Stimulated activated CD8-positive, alpha-beta memory T cell treated with anti-CD3 and anti-CD28 coated beads, Interleukin-2, amount 100 ng/mL, for 48 hours (primary cell): ENCODE measurements around the gene APBB2.
"Not testable (repeated sequence)": the region's sequence is repeated elsewhere in the genome, so short reads cannot be mapped to it uniquely, and the experiment has no call there.

Experiments used
- DNase-seq, 2 donors: peaks; one replicate each; pipeline ENCODE4 v3.0.0-alpha.2; 2020; ENCODE audit warnings: low read depth in 2 of 2

The APBB2 gene

DNA sequence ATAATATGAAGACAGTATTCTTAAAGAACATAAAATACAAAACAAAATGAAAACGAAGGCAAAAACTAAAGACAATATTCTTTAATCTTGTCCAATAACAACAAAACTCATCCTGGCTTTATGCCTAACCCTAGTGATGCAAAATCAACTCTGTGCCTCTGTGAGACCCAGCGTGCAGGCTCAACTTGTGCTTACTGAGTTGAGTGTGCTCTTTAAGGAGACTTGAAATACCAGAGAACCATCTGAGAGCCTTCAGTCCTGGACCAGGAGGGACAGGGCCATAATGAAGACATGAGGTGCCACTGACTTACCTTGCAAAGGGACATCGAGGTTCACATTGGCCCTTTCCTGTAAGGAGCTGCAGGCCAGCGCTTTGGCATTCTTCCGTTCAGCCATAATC, 387.5 kb downstream of the APBB2 start:
- DNase-seq: no peak

DNA sequence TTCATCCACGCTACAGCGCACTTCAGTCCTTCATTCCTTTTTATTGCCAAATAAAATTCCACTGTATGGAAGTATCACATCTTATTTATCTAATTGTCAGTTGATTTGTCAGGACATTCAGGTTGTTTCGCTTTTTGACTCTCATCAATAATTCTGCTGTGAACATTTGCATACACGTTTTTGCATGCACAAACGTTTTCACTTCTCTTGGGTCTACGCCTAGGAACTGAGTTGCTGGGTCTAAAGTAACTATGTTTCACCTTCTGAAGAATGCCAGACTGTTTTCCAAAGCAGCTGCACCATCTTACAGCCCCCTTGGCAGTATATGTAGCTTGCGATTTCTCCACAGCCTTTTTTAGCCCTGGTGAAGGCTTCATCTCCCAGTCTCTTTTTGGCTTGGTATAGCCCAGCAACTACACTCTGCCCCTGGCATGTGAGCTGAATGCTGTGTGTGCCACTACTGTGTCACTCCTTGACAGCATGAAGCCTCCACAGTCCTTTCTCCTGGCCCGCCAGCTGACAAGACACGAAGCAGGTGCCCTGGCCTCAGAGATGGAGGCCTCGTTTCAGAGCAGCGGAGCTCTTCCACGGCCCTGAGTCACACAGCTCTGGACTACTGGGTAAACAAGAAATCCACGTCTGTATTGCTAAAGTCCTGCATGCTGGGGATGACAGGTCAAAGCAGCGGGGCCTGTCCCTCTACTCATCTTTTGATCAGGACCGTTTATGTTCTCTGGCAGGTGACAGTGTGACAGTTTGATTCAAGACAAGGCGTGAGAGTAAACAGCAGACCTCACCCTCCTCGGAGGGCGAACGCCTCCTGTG, 389.1 kb downstream of the APBB2 start:
- no peak for DNase-seq

DNA sequence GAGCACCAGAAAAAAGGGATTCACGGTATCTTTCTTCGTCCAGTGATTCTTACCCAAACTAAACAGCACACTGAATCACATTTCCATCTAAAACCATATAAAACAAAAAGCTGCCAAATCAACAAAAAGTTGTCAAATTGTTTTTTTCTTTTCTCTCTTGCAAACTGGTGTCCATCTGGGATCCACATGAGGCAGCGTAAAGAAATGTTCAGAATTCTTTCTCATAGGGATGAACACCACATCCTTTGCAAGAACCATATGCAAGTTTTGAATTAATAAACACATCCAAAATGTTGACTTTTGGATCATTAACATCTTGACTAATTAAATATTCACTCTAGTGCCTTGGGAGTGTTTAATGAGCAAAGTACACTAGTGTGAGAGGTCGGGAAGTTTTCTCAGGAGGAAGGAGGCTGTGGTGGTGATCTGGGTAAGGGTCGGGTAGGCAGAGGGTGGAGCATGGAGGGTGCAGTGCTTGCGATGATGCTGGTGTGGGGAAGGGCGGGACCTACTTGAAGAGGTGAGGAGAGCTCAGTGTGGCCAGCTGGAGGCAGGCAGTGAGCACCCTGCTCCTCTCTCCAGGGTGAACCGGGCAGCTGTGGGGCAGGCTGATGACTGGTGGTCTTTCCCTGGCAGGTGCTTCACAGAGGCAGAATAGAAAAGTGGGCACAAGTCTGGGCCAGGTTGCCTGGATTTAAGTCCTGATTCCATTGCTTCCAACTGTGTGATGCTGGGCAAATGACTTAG, 391.7 kb downstream of the APBB2 start:
- no peak for DNase-seq

DNA sequence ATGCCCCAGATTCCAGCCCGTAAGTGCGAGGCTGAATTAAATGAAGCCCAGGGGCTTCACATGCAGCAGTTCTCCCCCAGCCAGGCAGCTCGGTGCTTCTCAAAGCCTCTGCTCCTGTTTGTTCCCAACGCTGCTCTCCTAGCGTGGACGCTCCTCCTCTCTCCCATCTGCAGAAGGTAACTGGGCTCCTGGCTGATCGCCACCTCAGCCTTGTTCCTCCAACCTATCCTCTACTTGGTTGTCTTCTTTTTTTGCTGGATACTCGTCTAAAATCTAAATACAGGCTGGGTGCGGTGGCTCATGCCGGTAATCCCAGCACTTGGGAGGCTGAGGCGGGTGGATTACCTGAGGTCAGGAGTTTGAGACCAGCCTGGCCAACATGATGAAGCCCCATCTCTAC, 394.2 kb downstream of the APBB2 start:
- DNase-seq: no peak

DNA sequence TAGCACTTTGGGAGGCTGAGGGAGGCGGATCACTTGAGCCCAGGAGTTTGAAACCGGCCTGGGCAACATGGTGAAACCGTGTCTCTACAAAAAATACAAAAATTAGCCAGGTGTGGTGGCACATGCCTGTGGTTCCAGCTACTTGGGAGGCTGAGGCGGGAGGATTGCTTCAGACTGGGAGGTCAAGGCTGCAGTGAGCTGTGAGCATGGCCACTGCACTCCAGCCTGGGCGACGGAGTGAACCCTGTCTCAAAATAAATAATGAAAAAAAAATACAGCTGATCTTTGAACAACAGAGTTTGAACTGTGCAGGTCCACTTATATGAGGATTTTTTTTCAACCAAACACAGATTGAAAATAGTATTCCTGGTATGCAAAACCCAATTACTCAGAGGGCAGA, 397.2 kb downstream of the APBB2 start:
- DNase-seq: not testable (repeated sequence)

DNA sequence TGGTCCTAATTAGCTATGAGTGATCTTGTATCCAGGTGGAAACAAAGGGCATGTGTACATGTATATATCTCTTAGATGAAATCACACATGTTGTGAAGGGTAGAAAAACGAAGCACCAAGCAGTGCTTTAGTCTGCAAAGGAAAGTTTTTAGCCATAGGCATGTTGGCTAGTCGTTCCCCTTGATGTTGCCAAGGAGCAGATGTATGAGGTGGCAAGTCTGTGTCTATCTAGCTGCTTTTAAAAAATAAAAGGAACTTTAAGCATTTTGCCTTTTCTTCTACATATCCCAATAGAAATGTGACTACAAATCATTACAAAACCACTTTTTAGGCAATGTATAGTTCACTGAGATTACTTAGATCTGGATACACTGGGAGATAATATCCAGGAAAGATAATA, 401.5 kb downstream of the APBB2 start:
- DNase-seq: no peak

DNA sequence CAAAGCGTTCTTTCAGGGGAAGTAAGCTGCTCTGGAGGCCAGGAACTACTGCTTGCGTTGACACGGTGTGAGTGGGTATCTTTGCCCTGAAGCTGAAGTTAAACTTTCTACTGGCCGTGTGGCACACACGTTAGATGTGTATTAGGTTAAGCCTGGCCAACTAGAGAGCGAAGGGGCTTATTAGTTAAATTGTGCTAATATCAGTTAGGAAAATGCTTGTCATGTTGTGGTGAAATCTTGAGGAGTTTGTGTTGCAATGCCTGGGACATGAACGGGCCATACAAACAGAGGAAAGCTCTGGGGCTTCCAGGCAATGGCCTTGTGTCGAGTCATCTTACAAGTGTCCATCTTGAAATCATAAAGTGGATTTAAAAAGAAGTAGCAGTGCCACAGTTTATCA, 402.0 kb downstream of the APBB2 start:
- no peak for DNase-seq

DNA sequence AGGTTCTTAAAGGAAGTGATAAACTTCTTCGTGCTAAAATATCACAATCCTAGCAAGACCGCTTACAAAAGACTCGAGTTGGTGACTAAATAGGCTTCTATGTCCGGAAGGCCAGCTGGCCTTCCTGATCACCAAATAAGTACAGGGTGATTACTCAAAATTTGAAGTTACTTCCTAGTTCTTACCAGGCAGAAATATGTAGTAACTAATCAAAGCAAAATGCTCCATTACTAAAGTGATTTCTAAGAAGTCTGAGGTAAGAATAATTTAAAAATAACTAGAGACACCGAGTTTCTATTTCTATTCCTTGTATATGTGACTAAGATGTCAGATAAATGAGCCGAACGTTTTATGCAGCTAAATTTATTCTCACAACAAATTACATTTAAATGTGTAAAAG, 402.4 kb downstream of the APBB2 start:
- no peak for DNase-seq

DNA sequence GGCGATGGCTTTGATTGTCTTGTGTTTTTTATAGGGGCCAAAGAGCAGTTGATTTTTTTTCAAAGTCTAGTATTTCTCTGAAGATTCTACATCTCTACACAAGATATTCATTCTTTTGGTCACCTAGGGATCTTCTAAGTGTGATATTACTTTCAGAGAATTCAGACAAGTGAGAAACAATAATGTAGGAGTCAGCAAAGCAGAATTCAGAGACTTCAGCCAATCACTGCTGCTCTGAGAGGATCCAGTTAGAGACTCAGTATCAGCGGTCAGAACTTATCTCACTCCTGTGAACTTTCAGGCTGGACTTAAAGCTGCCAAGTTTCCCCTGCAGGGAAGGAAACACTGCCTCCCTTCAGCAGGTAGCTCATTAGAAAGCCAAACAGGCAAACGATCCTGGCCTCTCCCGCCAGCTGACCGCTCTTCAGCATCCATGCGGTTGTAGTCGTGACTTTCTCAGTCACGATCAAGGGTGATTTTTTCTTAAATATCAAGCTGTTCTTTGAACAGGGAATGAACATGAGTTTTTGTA, 405.4 kb downstream of the APBB2 start:
- DNase-seq: no peak

DNA sequence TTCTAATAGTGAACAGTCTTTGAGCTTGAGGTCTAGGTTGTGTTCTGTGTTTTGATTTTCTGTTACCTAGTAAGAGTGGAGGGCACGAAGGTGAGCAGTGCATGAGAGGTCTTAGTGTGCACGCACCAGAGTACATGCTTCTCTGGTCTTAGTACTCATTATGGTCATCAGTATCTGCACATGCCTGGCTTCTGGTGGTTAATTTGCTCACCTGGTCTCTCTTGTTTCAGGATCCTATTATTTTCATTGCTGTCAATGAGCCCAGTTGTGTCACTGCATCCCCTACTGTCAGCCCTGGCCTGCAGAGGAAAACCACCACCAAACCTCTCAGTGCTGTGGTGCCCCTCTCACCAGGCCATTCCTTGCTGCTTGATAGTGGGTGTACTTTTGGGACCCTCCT, 409.7 kb downstream of the APBB2 start:
- DNase-seq: no peak

DNA sequence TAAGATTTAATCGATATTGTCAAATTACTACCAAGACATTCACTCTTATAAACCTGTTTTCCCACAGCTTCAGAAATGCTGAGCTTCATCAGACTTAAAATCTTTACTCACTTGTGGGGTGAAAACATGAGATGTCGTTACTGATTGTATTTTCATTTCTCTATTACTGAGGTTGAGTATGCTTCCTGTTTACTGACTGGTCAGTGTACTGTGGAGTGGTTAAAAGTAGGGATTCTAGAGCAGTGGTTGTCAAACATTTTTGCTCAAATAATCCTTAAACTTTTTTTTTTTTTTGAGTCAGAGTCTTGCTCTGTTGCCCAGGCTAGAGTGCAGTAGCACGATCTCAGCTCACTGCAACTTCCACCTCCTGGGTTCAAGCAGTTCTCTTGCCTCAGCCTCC, 414.3 kb downstream of the APBB2 start:
- DNase-seq: no peak

DNA sequence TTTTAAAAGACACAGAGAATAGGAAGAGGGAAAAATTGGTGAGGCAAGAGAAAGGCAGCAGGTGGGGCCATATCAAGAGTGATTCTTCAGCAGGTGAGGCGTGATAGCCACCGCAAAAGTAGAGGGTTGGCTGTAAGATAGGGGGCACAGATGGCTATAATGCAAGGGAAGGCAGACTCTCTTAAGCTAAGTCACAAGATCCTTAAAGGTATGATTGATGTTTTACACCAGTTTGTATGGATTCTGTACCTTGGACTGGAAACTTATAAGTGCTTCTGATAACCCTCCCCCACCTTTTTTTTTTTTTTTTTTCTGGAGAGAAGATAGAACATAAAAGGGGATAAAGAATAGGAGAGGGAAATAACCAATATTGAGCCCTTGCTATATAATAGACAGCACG, 424.6 kb downstream of the APBB2 start:
- no peak for DNase-seq

DNA sequence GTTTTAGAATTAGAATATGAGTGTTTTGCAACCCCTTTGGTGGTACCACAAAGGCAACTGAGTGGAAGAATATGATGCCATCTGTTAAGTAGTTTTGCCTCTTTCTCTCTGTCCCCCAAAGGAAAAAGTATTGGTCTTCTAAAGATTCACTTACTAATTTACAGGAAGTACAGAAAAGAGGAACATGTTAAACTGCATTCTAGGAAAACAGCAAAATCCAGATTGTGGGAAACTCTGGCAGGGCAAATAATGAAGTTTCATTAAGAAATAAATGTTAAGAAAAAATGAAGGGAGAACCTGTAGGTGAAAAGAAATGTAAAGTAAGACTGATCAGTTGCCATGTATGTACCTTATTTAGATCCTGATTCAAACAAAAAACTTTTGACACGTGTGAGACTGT, 425.3 kb downstream of the APBB2 start:
- no peak for DNase-seq

DNA sequence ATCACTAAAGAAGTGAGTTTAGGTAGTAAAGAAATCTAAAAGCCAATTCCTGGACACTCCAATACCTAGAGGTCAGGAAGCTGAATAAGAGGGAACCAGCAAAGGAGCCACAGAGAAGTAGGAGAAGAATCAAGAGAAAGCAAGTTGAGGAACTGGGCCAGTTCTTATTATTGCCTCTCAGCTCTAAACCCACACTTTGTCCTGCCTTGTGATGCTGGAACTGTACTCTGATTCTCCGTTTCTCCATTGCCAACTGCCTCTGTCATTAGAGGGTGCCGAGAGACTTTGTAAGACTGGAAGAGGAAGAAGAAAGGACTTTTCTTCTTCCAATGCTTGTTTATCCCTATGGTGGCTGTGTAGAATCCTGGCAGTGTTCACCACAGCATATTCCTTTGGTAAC, 426.0 kb downstream of the APBB2 start:
- DNase-seq: no peak

DNA sequence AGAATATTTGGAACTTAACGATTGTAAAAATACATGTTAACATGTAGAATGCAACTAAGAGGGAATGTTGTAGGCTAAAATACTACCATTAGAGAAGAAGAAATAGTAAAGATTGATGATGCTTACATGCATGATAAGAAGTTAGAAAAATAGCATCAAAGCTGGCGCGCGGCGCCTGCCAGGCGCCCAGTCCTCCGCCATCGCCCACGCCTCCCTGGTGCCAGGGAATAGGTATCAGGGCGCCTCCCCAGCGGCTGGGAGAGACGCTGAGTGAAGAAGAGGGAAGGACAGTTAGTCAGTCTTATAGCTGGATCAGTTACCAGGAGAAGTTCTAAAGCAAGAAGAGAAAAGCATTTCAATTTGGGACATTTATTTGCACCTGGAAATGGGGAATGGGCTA, 428.6 kb downstream of the APBB2 start:
- no peak for DNase-seq

DNA sequence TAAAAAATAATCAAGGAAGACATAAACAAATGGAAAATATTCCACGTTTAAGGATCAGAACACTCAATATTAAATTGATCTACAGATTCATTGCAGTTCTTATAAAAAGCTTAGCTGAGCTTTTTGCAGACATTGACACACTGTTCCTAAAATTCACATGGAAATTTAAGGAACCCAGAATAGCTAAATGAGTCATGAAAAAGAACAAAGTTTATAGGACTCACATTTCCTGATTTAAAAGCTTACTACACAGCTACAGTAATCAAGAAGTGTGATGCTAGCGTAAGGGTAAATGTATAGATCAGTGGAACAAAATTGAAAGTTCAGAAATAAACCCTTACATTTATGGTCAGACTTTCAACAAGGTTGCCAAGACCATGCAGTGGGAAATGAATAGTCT, 431.5 kb downstream of the APBB2 start:
- no peak for DNase-seq

DNA sequence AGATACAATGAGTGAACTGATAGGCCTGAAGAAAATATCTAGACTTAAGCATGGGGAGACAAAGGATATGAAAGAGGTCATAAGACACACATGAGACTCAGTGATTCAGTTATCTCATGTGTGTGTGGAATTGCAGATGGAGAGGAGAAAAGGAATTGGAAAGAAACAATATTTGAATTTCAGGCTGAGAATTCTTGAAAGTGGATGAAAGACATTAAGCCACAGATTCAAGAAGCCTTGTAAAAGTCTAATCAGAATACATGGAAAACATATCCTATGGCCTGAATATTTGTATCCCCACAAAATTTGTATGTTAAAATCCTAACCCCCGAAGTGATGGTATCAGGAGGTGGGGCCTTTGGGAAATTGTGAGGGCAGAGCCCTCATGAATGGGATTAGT, 436.3 kb downstream of the APBB2 start:
- DNase-seq: no peak

DNA sequence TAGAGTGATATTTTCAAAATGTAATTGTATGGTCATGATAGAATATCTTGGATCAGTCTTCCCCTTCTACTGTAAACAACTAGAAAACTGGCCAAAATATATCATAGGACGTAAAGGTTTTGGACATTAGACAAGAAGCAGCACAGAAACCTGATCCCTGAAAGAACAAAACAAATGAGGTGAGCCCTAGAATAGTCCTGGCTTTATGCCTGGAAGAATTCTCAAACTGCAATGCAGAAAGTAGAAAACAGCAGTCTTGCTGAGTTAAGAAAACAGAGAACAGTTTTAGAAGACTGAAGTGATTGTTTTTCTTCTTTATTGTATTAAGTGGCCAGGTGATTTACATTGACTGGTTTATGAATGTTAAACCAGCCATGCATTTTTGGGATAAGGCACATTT, 445.1 kb downstream of the APBB2 start:
- no peak for DNase-seq

DNA sequence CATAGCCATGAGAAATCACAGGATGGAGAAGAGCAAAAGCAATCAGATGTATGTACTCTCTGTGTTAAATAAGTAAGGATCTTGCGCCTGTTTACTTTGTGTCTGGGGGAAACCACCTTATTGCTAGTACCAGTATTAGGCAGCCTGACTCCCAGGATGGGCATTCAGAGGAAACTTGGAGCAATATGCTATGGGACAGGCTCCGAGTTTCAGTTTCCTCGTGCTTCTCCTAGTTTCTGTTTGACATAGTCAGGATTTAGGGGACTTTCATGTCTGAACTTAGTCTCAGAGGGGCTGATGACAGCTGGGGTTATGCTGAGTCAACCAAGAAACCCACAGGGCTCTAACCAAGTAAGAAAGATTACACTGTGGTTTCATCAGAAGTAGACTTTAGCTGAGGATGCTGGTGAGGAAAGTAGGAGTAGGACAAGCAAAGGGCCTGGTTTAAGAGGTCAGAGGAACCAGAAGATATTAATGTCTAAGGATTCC, 451.1 kb downstream of the APBB2 start:
- DNase-seq: peak in 1 of 2 donors; percentile 36
